Upper lobe of left lung (tissue), 4 donors: Measurements from ENCODE around the gene CSRP1.

Experiments used
- CTCF ChIP-seq, 6 experiments: fragments of 450-650 bp in 4 of 6; fragments of 200-600 bp in 2 of 6; sonication (generic) in 2 of 6; IDR thresholded peaks; one replicate each; pipeline ENCODE4 v1.5.1; 2016 to 2019; ENCODE audit warnings: antibody characterized with exemption in 6 of 6
- POLR2A ChIP-seq, 4 donors: fragments of 450-650 bp; IDR thresholded peaks; one replicate each; pipeline ENCODE4 v1.5.1; 2016 to 2017; ENCODE audit warnings: antibody characterized with exemption in 4 of 4, mild to moderate bottlenecking in 2 of 4
- POLR2AphosphoS5 ChIP-seq, 2 donors: sonication (generic); formaldehyde crosslinking; IDR thresholded peaks; one replicate each; pipeline ENCODE4 v1.5.1; 2017; ENCODE audit warnings: antibody characterized with exemption in 2 of 2

GRCh38 chr1:201517631-201518030, 10.7 kb upstream of the CSRP1 start:
- TF ChIP-seq CTCF (IDR thresholded peaks at IDR 0.05) = no peak
- TF ChIP-seq POLR2AphosphoS5 (IDR thresholded peaks at IDR 0.05) = no peak
- TF ChIP-seq POLR2A (IDR thresholded peaks at IDR 0.05) = no peak
